Peyer's patch (tissue), 4 donors: ENCODE measurements around the gene SFXN3.

Experiments used
- CTCF ChIP-seq, 6 experiments: fragments of 450-650 bp in 4 of 6; fragments of 200-600 bp in 2 of 6; sonication (generic) in 1 of 6; IDR thresholded peaks; one replicate each; pipeline ENCODE4 v1.5.1; 2017 to 2019; ENCODE audit warnings: antibody characterized with exemption in 6 of 6, mild to moderate bottlenecking in 3 of 6, moderate library complexity in 1 of 6
- POLR2A ChIP-seq, 2 donors: fragments of 450-650 bp; IDR thresholded peaks; one replicate each; pipeline ENCODE4 v1.5.1; 2017; ENCODE audit warnings: antibody characterized with exemption in 2 of 2, mild to moderate bottlenecking in 2 of 2, moderate library complexity in 2 of 2

GRCh38 chr10:101052285-101052684 is 21.3 kb downstream of the SFXN3 start:
- TF ChIP-seq CTCF (IDR thresholded peaks at IDR 0.05): no peak
- no peak for TF ChIP-seq POLR2A (IDR thresholded peaks at IDR 0.05)
